MM.1S (cell line): Measurements from ENCODE around the gene FNDC10.

Source experiments
- DNase-seq: peaks from one replicate; pipeline ENCODE4 v3.0.0-alpha.2; 2015
- H2AFZ ChIP-seq: fragments of 300-600 bp; sonication (generic); 2 replicates; pipeline ENCODE4 v1.6.0; 2016; ENCODE audit warnings: antibody characterized with exemption, low read length
- H3F3A ChIP-seq: fragments of 300-600 bp; sonication (generic); 2 replicates; pipeline ENCODE4 v1.6.1; 2016; ENCODE audit warnings: mild to moderate bottlenecking, antibody characterized with exemption, low read length, moderate library complexity, mixed read lengths; ENCODE audit not compliant: insufficient read depth
- H3K27ac ChIP-seq: fragments of 300-600 bp; sonication (generic); 2 replicates; pipeline ENCODE4 v1.5.1; 2016; ENCODE audit warnings: mild to moderate bottlenecking, low read length
- H3K27me3 ChIP-seq: fragments of 300-600 bp; sonication (generic); replicated peaks from 2 replicates; pipeline ENCODE4 v1.6.0; 2016; ENCODE audit warnings: low read length; ENCODE audit not compliant: insufficient read depth
- H3K36me3 ChIP-seq: fragments of 300-600 bp; sonication (generic); replicated peaks from 2 replicates; pipeline ENCODE4 v1.6.1; 2016; ENCODE audit warnings: mild to moderate bottlenecking, low read length, mixed read lengths; ENCODE audit not compliant: insufficient read depth
- H3K4me1 ChIP-seq: fragments of 300-600 bp; sonication (generic); 2 replicates; pipeline ENCODE4 v1.6.1; 2016; ENCODE audit warnings: low read length, mixed read lengths
- H3K4me2 ChIP-seq: fragments of 300-600 bp; sonication (generic); 2 replicates; pipeline ENCODE4 v1.6.0; 2016; ENCODE audit warnings: low read depth, low read length
- H3K4me3 ChIP-seq: fragments of 300-600 bp; sonication (generic); 2 replicates; pipeline ENCODE4 v1.5.1; 2016; ENCODE audit warnings: low read length, mixed read lengths
- H3K79me2 ChIP-seq: fragments of 300-600 bp; sonication (generic); 2 replicates; pipeline ENCODE4 v1.6.1; 2016; ENCODE audit warnings: mixed run types, low read length, mixed read lengths
- H3K9ac ChIP-seq: fragments of 300-600 bp; sonication (generic); 2 replicates; pipeline ENCODE4 v1.6.1; 2016; ENCODE audit warnings: low read length, mixed read lengths
- H3K9me2 ChIP-seq: fragments of 300-600 bp; sonication (generic); replicated peaks from 2 replicates; pipeline ENCODE4 v1.6.1; 2016; ENCODE audit warnings: mild to moderate bottlenecking, low read length, mixed read lengths; ENCODE audit not compliant: insufficient read depth
- H3K9me3 ChIP-seq: fragments of 300-600 bp; sonication (generic); replicated peaks from 2 replicates; pipeline ENCODE4 v1.6.1; 2016; ENCODE audit warnings: mild to moderate bottlenecking, low read length, mixed read lengths; ENCODE audit not compliant: insufficient read depth
- H4K20me1 ChIP-seq: fragments of 300-600 bp; sonication (generic); 2 replicates; pipeline ENCODE4 v1.6.1; 2016; ENCODE audit warnings: mild to moderate bottlenecking, low read length, moderate library complexity, mixed read lengths; ENCODE audit not compliant: insufficient read depth
- EZH2 ChIP-seq: fragments of 300-600 bp; sonication (generic); optimal IDR thresholded peaks from 2 replicates; pipeline ENCODE3; 2017; ENCODE audit warnings: low read depth, mild to moderate bottlenecking, antibody characterized with exemption, low read length, mixed read lengths
- EZH2phosphoT487 ChIP-seq: fragments of 300-600 bp; sonication (generic); IDR thresholded peaks from 2 replicates; pipeline ENCODE4 v1.6.1; 2018; ENCODE audit warnings: antibody characterized with exemption, low read length
- TF ChIP-seq, protein P1 (sequence below): fragments of 300-600 bp; sonication (generic); IDR thresholded peaks from 2 replicates; pipeline ENCODE4 v1.5.1; 2016; ENCODE audit warnings: antibody characterized with exemption, low read length, mixed read lengths

Gene FNDC10

GRCh38 chr1:1627261-1627828 is 27.4 kb upstream of the FNDC10 start:
- H2AFZ ChIP-seq = no peak overlapping the region
- no peak overlapping the region for H3K4me3 ChIP-seq
- no peaks in the 10 kb centered on the region for H3K9me2 ChIP-seq
- DNase-seq = no peak
- peaks cover 4% of the 10 kb centered on the region; the same call in 1 of the 2 replicates for H3K4me1 ChIP-seq
- no peaks in the 10 kb centered on the region for H3K79me2 ChIP-seq
- H3K4me2 ChIP-seq = no peak overlapping the region
- no peaks in the 10 kb centered on the region for H3K9me3 ChIP-seq
- H4K20me1 ChIP-seq = no peaks in the 10 kb centered on the region
- no peak overlapping the region for H3K27ac ChIP-seq
- no peaks in the 10 kb centered on the region for H3K36me3 ChIP-seq
- no peak overlapping the region for H3K9ac ChIP-seq
- H3F3A ChIP-seq = no peaks in the 10 kb centered on the region
- TF ChIP-seq, protein P1, sequence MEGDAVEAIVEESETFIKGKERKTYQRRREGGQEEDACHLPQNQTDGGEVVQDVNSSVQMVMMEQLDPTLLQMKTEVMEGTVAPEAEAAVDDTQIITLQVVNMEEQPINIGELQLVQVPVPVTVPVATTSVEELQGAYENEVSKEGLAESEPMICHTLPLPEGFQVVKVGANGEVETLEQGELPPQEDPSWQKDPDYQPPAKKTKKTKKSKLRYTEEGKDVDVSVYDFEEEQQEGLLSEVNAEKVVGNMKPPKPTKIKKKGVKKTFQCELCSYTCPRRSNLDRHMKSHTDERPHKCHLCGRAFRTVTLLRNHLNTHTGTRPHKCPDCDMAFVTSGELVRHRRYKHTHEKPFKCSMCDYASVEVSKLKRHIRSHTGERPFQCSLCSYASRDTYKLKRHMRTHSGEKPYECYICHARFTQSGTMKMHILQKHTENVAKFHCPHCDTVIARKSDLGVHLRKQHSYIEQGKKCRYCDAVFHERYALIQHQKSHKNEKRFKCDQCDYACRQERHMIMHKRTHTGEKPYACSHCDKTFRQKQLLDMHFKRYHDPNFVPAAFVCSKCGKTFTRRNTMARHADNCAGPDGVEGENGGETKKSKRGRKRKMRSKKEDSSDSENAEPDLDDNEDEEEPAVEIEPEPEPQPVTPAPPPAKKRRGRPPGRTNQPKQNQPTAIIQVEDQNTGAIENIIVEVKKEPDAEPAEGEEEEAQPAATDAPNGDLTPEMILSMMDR = no peak
- no peak for TF ChIP-seq EZH2phosphoT487
- no peak for TF ChIP-seq EZH2
- H3K27me3 ChIP-seq = peaks cover 13% of the 10 kb centered on the region

DNA sequence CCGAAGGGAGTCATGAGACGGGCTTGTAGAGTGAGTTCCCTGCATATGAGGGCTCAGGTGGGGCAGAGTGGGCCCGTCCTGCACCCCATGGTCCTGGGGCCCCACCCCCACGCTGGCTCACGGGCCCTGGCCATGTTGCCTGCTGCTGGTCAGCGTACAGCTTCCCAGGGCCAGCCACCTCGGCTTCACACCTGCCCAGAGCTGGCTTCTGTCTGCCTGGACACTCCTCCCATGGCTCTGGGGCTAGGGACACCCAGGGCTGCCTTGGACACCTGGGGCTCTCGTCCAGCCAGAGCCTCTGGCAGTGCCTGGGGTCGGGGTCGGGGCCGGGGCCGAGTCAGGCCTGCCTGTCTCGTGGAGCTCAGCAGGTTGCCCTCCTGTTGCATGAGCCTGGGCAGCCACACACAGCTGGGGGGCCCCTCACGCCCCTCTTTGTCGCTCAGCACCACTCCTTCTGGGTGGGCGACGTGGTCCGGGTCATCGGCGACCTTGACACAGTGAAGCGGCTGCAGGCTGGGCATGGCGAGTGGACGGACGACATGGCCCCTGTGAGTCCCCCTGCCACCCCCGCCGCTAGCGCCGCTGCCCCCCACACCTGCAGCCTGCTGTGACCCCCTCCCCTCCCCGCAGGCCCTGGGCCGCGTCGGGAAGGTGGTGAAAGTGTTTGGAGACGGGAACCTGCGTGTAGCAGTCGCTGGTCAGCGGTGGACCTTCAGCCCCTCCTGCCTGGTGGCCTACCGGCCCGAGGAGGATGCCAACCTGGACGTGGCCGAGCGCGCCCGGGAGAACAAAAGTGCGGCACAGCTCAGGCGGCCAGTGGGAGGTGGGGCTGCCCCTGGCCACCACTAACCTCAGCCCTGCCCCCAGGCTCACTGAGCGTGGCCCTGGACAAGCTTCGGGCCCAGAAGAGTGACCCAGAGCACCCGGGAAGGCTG is 26.5 kb upstream of the FNDC10 start:
- H3K9ac ChIP-seq = no peak overlapping the region
- no peaks in the 10 kb centered on the region for H3K36me3 ChIP-seq
- H3K79me2 ChIP-seq = no peaks in the 10 kb centered on the region
- H4K20me1 ChIP-seq = no peaks in the 10 kb centered on the region
- no peak overlapping the region for H2AFZ ChIP-seq
- H3K4me3 ChIP-seq = no peak overlapping the region
- H3K4me2 ChIP-seq = no peak overlapping the region
- DNase-seq = no peak
- H3K9me3 ChIP-seq = no peaks in the 10 kb centered on the region
- H3K9me2 ChIP-seq = no peaks in the 10 kb centered on the region
- H3K4me1 ChIP-seq = peaks cover 4% of the 10 kb centered on the region; the same call in 1 of the 2 replicates
- H3F3A ChIP-seq = no peaks in the 10 kb centered on the region
- TF ChIP-seq EZH2phosphoT487 (no peak), EZH2 (no peak)
- TF ChIP-seq, protein P1 = no peak
- H3K27me3 ChIP-seq = peaks cover 7% of the 10 kb centered on the region; the same call in 1 of the 2 replicates
- H3K27ac ChIP-seq = no peak overlapping the region

- Histone ChIP-seq H3K4me1 (peaks cover 3% of the 10 kb centered on the region; the same call in 1 of the 2 replicates), H3K9me2 (no peaks in the 10 kb centered on the region), H4K20me1 (no peaks in the 10 kb centered on the region), H3F3A (no peaks in the 10 kb centered on the region), H3K27ac (no peak overlapping the region), H3K4me2 (no peak overlapping the region), H3K4me3 (no peak overlapping the region), H2AFZ (no peak overlapping the region), H3K9me3 (no peaks in the 10 kb centered on the region), H3K9ac (no peak overlapping the region), H3K79me2 (no peaks in the 10 kb centered on the region), H3K27me3 (peaks cover 2% of the 10 kb centered on the region; the same call in 1 of the 2 replicates), H3K36me3 (no peaks in the 10 kb centered on the region)
- TF ChIP-seq, protein P1 = no peak
- no peak for TF ChIP-seq EZH2
- no peak for TF ChIP-seq EZH2phosphoT487
- no peak for DNase-seq
These were observed 25.9 kb upstream of the FNDC10 start for GRCh38 chr1:1625824-1626206.
